ENCODE data around the gene CRAMP1. TPM values are rescaled to one million over a fixed set of nuclear protein-coding genes. Genes with fewer than 3 reads are reported as not detected.

Gene CRAMP1
- total and polyA plus RNA-seq, 11 donors: 6.2 to 16.9 (median 10.6) TPM

- peak overlapping the region; percentile 69 to 92 (median 82) for H3K27ac ChIP-seq
- peak overlapping the region; percentile 36 to 96 (median 82) for H3K4me3 ChIP-seq
- TF ChIP-seq, protein P1, sequence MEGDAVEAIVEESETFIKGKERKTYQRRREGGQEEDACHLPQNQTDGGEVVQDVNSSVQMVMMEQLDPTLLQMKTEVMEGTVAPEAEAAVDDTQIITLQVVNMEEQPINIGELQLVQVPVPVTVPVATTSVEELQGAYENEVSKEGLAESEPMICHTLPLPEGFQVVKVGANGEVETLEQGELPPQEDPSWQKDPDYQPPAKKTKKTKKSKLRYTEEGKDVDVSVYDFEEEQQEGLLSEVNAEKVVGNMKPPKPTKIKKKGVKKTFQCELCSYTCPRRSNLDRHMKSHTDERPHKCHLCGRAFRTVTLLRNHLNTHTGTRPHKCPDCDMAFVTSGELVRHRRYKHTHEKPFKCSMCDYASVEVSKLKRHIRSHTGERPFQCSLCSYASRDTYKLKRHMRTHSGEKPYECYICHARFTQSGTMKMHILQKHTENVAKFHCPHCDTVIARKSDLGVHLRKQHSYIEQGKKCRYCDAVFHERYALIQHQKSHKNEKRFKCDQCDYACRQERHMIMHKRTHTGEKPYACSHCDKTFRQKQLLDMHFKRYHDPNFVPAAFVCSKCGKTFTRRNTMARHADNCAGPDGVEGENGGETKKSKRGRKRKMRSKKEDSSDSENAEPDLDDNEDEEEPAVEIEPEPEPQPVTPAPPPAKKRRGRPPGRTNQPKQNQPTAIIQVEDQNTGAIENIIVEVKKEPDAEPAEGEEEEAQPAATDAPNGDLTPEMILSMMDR (IDR thresholded peaks at IDR 0.05): no peak
- TF ChIP-seq POLR2A (IDR thresholded peaks at IDR 0.05): no peak
- ATAC-seq (no peak), DNase-seq (peak in 3 of 5 donors; percentile 37 to 66 (median 46))
- peaks cover 0 to 35% (median 30%) of the 10 kb centered on the region in 9 donors for H3K36me3 ChIP-seq
- 0 to 3% (median 1%) methylated on average over 17 to 80 of the region's 80 CpGs for WGBS, 4 donors
- intact Hi-C loops (cut with DNase I): loop anchor here in 9 of 10 donors (5.0 to 10.0 kb wide), 10 partner anchors 62 to 192 kb away; partner anchors contain the start of genes TELO2 (in 6 of the 9), MAPK8IP3 (in 2 of the 9), EME2 (in 1 of the 9) and MRPS34 (in 1 of the 9)
- H3K9me3 ChIP-seq: no peaks in the 10 kb centered on the region
- no peaks in the 10 kb centered on the region for H3K27me3 ChIP-seq
- H3K4me1 ChIP-seq: peaks cover 5 to 54% (median 45%) of the 10 kb centered on the region in 12 donors
Measured at GRCh38 chr16:1614456-1615102, 2.4 kb downstream of the CRAMP1 start.

GRCh38 chr16:1615761-1616160 lies 3.6 kb downstream of the CRAMP1 start:
- Histone ChIP-seq H3K27ac (peak overlapping the region in 6 of 12 donors; percentile 69 to 92 (median 90)), H3K36me3 (peaks cover 0 to 47% (median 42%) of the 10 kb centered on the region in 9 donors), H3K4me3 (peak overlapping the region in 8 of 12 donors; percentile 58 to 96 (median 89)), H3K27me3 (no peaks in the 10 kb centered on the region), H3K4me1 (peaks cover 5 to 44% (median 38%) of the 10 kb centered on the region in 12 donors), H3K9me3 (no peaks in the 10 kb centered on the region)
- no peak for ATAC-seq
- intact Hi-C loops (cut with DNase I): loop anchor here in 4 of 10 donors (10.0 kb wide), 2 partner anchors 89 to 121 kb away; partner anchors contain the start of genes TELO2 (in 4 of the 4) and MAPK8IP3 (in 1 of the 4)
- no peak for DNase-seq
- TF ChIP-seq, protein P1 (IDR thresholded peaks at IDR 0.05): no peak
- TF ChIP-seq POLR2A (IDR thresholded peaks at IDR 0.05): no peak
- 51 to 61% (median 54%) methylated on average over 9 of the region's 9 CpGs for WGBS, 4 donors

GRCh38 chr16:1619976-1620375 lies 7.8 kb downstream of the CRAMP1 start:
- Histone ChIP-seq H3K36me3 (peaks cover 0 to 72% (median 61%) of the 10 kb centered on the region in 9 donors), H3K27ac (no peak overlapping the region), H3K4me1 (peaks cover 0 to 24% (median 18%) of the 10 kb centered on the region in 12 donors), H3K4me3 (no peak overlapping the region), H3K9me3 (no peaks in the 10 kb centered on the region), H3K27me3 (no peaks in the 10 kb centered on the region)
- TF ChIP-seq, protein P1 (IDR thresholded peaks at IDR 0.05): no peak
- TF ChIP-seq POLR2A (IDR thresholded peaks at IDR 0.05): no peak
- ATAC-seq (no peak), DNase-seq (no peak)
- intact Hi-C loops (cut with DNase I): loop anchor here in 4 of 10 donors (10.0 kb wide), 2 partner anchors 85 to 125 kb away; partner anchors contain the start of genes TELO2 (in 4 of the 4) and MAPK8IP3 (in 1 of the 4)
- WGBS, 4 donors: 81 to 91% (median 90%) methylated on average over 7 to 15 of the region's 15 CpGs

DNA sequence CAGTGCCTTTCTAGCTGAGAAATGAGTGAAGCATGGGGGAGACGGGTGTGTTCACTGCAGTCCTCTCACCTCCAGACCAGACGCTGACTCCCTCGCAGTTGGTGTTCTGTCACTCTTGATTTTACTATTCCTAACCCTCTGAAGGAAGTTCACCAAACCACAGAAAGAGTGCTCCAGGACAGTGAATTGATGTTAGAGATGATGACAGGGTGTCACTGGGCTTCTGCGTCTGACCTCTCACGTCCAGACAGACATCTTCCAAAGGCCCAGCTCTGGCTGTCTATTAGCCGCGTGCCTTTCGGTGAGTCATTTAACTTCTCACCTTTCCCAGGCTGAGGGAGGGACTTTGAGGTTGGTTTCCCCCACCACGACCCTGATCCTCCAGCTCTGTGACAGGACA lies 8.2 kb downstream of the CRAMP1 start:
- Histone ChIP-seq H3K36me3 (peaks cover 0 to 75% (median 61%) of the 10 kb centered on the region in 9 donors), H3K4me3 (no peak overlapping the region), H3K27ac (no peak overlapping the region), H3K4me1 (peaks cover 0 to 23% (median 15%) of the 10 kb centered on the region in 12 donors), H3K9me3 (no peaks in the 10 kb centered on the region), H3K27me3 (no peaks in the 10 kb centered on the region)
- DNase-seq: no peak
- intact Hi-C loops (cut with DNase I): no loop called here
- 88 to 93% (median 91%) methylated on average over 9 of the region's 9 CpGs for WGBS, 4 donors
- ATAC-seq: no peak
- TF ChIP-seq, protein P1 (IDR thresholded peaks at IDR 0.05): no peak
- no peak for TF ChIP-seq POLR2A (IDR thresholded peaks at IDR 0.05)
